ENCODE results near the gene KIRREL1. TPM values are rescaled to one million over a fixed set of nuclear protein-coding genes. Genes with fewer than 3 reads are reported as not detected.

Gene KIRREL1
- polyA plus RNA-seq, 4 donors, result 184 to 191 (median 190) TPM

GRCh38 chr1:158101455-158101854 lies 108.0 kb downstream of the KIRREL1 start:
- DNase-seq (ENCODE audit: low read depth in 4 of 4, low spot score in 3 of 4), result no peak

DNA sequence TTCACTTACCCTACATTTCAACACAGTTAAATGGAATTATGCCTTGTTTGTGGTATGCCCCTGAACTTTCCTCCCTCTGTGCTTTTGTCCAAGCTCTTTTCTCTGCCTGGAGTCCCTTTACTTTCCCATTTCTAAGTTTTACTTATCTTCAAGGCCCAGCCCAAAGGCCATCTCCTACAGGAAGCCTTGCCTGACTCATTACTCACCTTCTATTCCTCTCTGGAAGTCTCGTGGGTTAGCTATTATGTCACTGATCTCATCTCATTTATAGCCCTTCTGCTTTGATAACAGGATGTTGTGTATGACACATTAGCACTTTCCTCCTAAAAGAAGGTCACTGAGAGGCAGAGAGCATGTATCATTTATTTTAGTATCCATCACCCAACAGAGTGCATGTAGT lies 108.5 kb downstream of the KIRREL1 start:
- no peak for DNase-seq (ENCODE audit: low read depth in 4 of 4, low spot score in 3 of 4)

- DNase-seq (ENCODE audit: low read depth in 4 of 4, low spot score in 3 of 4), result no peak
Measured at GRCh38 chr1:158102881-158103674, 109.6 kb downstream of the KIRREL1 start.

DNA sequence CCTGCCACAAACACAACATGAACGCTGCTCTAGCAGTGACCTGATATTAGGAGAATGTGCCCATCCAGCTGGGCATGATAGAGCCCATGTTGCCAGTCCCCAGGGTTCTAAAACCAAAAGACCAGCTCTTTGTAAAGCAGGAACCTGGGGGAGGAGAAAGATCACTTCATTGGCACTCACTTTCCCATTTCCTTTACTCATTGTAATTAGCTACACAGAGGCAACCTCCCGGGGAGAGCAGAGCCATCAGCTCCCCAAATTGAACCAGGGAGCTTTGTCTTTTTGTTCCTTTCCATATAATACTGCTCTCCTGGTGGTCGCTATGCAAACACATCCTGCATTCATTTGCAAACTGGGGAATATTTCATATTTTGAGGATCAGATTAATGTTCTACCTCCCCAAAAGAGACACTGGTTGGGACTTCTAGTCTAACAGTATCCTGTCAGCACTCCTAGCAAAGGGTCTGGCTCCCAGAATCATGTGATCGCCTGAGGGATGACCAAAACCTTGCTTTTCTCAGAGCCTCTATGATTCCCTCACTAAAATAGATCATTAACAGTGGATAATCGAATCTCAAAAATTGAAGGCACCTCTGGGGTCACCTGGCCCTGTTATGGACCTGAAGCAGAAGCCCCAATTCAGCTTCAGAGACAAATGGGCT lies 110.5 kb downstream of the KIRREL1 start:
- no peak for DNase-seq (ENCODE audit: low read depth in 4 of 4, low spot score in 3 of 4)

GRCh38 chr1:158104891-158105290 lies 111.4 kb downstream of the KIRREL1 start:
- no peak for DNase-seq (ENCODE audit: low read depth in 4 of 4, low spot score in 3 of 4)

DNA sequence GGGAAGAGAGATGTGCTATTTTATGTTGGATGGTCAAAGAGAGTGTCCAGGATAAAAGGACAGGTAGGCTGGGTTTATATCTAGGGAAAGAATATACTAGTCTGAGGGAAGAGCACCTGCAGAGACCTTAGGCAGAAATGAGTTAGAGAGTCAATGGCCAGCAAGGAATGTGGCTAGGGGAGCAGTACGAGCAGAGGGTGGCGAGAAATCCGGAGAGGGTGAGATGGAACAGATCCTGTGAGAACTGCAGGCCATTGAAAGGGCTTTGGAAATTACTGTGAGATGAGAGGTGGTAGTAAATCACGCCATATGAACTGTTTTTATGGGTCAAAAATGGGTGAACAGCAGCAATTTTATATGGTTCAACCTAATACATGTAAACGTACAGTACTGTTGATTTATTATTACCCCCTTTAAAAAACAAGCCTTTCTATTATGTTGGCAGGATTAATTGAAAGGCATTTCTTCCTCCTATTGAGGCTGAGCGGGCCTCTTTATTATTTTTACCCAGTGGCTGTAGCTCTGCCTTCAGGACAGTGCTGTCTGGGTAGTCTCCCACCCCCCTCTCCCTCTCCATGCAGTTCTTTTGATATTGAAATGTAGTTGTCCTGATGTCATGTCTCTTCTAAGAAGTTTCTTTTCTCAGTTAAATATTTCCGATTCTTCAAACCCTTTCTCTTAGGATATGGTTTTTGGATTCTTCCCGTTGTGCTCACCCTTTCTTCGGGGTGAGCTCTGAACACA lies 112.1 kb downstream of the KIRREL1 start:
- no peak for DNase-seq (ENCODE audit: low read depth in 4 of 4, low spot score in 3 of 4)

DNA sequence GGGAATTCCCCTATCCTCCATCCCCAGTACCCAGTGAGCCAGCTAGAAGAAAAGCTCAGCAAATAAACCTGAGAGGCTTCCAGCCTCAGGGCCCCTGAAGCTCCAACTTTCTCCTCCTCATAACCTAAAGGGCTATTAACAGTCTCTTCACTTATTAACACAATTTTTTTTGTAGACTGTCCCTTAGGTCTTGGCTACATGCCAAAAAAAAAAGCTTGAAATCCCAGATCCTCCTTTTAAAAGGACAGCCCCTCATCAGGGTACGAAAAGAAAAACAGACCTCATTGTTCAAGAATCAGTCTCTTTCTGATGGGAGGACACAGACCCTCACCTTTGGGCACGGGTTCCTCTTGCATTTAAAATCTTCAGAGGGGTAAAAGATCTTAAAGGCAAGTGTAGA lies 114.5 kb downstream of the KIRREL1 start:
- no peak for DNase-seq (ENCODE audit: low read depth in 4 of 4, low spot score in 3 of 4)

DNA sequence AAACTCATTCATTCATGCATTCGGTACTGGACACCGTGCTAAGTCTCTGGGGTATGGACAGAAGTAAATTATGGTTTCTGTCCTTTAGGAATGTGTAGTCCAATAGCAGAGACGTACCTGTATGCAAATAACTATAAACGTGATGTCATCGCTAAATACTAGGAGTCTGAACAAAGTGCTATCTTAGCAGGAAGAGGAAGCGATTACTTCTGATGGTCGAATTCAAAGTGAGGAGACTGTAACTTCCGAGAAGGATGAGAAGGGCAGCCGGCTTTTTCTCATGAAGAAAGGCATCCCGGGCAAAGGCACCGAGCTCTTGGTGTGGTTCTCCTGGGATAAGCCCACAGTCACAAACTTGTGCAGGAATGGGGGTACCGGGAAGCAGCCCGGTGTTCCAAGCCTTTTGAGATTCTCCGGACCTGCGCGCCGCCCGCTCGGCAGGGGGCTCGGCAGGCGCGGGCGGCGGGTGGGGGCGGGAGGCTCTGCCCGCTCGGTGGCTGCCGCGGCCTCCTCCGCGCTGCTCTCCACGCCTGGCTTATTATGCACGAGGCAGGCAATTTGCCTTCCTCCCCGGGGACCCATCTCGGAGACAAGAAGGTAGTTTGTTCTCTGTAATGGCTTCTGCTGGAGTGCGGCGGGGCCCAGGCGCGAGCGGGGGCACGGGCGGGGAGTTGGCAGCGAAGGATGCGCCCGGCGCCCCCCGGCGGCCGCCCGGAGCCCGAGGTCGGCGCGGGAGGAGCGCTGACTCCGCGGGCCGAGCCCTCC lies 119.7 kb downstream of the KIRREL1 start:
- DNase-seq (ENCODE audit: low read depth in 4 of 4, low spot score in 3 of 4), result no peak

- DNase-seq (ENCODE audit: low read depth in 4 of 4, low spot score in 3 of 4), result no peak
Measured at GRCh38 chr1:158113759-158114127, 120.3 kb downstream of the KIRREL1 start.

DNA sequence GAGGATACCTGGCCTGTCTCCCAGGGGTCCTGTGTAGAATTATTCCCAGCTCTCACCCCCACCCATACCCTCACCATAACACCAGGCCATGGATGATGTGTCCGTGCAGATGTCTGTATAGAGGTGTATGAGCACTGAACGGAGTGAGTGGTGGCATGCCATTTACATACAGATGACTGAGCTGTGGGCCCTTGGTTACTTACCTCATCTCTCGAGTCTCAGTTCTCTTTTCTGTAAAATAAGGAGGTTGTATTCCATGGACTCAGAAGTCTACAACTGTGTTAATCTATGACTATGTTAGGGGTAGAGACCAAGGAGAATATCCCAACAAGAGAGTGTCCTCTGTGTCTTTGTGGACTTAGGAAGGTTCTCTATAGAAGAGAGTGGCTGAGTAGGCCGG lies 121.7 kb downstream of the KIRREL1 start:
- no peak for DNase-seq (ENCODE audit: low read depth in 4 of 4, low spot score in 3 of 4)

DNA sequence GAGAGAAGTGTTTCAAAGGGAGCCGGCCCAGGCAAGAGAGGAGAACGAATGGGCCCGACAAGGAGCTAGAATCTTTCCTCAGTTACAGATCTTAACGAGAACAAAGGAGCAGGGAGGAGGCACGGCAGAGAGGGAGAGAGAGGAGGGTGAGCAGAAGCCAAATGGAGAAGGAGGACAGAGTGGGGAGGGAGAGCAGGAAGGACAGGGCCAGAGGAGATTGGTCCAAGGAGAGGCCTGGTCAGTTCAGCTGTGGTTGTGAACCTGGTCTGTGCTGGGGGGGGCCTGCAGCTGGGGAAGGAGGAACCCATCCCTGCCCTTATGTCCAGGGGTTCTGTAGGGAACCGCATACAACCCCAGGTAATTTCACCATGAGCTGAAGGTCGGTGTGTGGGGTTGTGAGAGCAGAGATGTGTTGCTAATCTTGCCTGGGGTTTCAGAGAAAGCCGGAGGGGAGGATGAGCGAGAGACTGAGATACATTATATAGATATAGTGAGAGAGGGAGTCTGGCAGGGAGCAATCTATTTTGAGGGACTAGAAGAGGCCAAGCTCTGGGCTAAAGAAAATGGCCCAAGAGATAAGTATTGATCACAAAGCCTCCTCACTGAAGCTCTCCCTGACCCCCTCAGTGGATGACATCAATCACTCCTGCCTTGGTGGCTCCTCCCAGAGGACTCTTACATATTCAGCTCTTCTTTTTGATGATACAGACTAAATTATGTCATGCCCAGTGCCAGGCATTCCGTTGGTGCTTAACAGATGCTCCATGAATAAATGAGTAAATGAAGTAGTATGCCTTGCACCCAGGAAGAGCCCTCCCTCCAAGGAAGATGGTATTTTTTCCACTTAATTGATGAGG lies 123.1 kb downstream of the KIRREL1 start:
- DNase-seq (ENCODE audit: low read depth in 4 of 4, low spot score in 3 of 4), result no peak

GRCh38 chr1:158117854-158118704 lies 124.6 kb downstream of the KIRREL1 start:
- no peak for DNase-seq (ENCODE audit: low read depth in 4 of 4, low spot score in 3 of 4)

GRCh38 chr1:158118713-158119402 lies 125.4 kb downstream of the KIRREL1 start:
- DNase-seq (ENCODE audit: low read depth in 4 of 4, low spot score in 3 of 4), result no peak

- DNase-seq (ENCODE audit: low read depth in 4 of 4, low spot score in 3 of 4), result no peak
Measured at GRCh38 chr1:158119976-158120653, 126.7 kb downstream of the KIRREL1 start.

- no peak for DNase-seq (ENCODE audit: low read depth in 4 of 4, low spot score in 3 of 4)
Measured at GRCh38 chr1:158121604-158122254, 128.3 kb downstream of the KIRREL1 start.

- DNase-seq (ENCODE audit: low read depth in 4 of 4, low spot score in 3 of 4), result no peak
Measured at GRCh38 chr1:158122833-158123388, 129.5 kb downstream of the KIRREL1 start.

GRCh38 chr1:158124034-158124433 lies 130.6 kb downstream of the KIRREL1 start:
- no peak for DNase-seq (ENCODE audit: low read depth in 4 of 4, low spot score in 3 of 4)

Measured in right renal pelvis (tissue), 4 donors.